Fibroblast of the conjunctiva (primary cell): ENCODE measurements around the gene C5orf63.
A peak's percentile ranks its signal among the peaks of the same experiment; 100 is the strongest.
"Not testable (repeated sequence)": the region's sequence is repeated elsewhere in the genome, so short reads cannot be mapped to it uniquely, and the experiment has no call there.

ENCODE experiments used
- DNase-seq: peaks from one replicate; pipeline ENCODE4 v3.0.0-alpha.2; 2010; ENCODE audit warnings: low read depth

C5orf63 gene

DNA sequence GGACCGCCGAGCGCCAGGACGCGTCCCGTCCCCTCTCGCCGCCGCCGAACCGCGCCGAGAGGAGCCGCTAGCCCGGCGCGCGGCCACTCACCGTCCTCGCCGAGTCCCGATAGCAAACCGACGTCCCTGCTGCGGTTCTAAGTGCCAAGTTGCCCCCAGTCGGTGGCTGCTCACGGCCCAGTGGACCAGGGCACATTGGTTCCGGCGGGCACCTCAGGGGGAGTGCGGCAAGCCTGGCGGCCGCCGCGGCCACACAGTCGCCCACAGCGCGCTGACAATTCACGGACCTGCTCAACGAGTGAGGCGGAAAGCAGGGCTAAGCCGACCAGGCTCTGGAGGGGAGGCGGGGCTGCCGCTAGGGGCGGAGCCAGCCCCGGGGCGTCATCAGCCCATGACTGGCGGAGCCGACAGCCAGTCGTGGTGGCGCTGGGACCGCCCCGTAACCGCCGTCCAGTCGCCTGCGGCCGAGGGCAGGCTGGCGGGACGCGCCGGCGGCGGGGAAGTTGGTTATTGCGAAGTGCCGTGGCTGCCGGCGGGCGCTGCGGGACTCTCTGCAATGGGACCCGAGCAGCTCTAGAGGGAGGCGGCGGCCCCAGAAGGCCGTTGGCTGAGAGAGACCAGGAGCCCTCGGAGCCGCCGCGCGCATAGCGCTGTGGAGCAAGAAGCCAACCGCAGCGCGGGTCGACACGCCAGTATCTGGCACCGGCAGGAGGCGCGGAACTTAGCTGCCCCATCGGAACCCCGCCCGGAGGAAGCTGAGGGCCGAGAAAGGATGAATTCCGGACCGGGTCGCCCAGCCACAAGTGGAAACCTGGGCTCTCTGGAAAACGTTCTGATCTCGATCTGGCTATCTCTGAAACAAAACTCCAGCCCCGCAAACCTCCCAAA, 42.8 kb downstream of the C5orf63 start, which contains the start of gene MARCHF3:
Gene MARCHF3 (minus strand): TSS at position 300 of the 888 bp plus-strand sequence. CDS start 112,387 bp downstream, outside the sequence.
- peak; percentile 91 for DNase-seq

DNA sequence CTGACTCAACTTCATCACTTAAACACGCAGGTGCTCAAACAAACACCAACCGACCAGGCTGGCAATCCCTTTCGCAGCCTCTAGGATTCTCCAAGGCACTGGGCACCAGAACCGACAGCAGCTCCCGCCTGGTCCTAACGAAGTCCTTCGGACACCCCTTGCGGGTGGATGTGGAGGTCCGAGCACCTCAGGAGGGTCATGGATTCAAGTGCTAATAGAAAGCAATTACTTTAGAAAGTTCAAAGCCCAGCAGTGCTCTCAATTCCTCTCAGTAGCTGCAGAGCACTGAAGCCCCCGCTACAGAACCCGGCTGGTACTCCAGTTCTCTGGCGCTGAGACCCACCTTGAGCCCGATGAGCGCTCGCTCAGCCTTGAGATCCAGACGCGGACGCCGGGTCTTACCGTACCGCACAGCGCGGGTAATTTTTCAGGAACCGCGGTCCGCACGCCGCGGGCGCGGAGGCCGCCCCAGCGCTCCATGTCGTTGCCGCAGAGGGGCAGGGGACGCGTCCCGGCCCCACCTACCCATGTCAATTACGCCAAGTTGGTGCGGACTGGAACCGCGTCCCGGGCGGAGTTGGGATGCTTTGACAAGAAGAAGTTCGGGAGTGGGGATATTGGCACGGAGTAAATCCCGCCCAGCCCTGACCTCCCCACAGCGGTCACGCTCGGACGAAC, 43.6 kb downstream of the C5orf63 start:
- peak; percentile 42 for DNase-seq

- no peak for DNase-seq
These were observed 44.4 kb downstream of the C5orf63 start for GRCh38 chr5:127028822-127029457.

GRCh38 chr5:127027539-127027938, 45.8 kb downstream of the C5orf63 start:
- no peak for DNase-seq

DNA sequence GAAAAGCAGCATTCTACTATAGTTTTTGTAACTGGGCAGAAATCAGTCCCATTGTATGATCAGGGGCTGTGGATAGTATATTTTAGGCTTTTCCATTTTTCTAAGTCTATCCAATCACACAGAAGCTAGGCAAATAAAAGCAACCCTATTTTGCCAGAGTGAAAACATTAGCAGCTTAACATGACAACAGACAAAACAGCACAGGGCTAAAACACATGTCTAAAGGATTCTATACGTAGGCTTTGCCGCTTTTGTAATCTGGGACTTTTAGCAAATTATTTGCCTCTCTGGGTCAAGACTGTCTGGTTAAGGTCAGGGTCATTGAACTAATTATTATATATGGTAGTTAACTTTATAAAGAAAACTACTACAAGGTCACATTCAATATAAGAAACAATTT, 47.1 kb downstream of the C5orf63 start:
- no peak for DNase-seq

DNA sequence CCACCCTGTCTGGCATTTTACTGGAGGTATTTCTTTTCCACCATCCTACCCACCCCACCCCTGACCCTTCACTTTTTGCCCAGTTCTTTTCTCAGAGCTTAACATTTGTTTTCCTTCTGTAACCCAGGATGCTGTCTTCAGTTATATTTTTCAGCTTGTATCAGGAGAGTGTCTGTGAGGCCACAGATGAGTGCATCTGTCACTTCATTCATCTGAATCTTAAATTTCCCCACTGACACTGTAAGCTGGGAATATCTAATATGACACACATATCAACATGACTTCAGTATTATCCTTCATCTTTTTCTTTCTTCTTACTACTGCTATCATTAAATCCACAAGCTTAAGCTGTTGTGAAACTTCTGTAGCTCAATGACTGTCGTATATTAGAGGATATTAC, 47.8 kb downstream of the C5orf63 start:
- DNase-seq: no peak

DNA sequence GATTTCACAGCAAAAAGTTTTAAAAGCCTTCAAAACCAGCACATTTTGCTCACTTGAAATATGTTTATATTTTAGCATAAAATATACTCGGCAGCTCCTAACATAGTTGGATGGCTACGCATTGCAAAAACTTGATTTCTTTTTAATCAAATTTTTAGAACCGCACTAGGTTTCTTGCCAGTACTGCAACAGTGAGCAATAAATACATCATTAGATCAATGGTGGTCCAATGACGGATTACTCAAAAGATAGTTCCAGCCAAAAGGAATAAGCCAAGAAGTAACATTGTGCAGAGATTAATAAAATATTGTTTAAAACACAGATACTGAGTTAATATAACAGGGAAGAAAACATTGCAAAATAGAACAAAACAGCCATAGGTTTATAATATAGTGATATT, 48.5 kb downstream of the C5orf63 start:
- no peak for DNase-seq

DNA sequence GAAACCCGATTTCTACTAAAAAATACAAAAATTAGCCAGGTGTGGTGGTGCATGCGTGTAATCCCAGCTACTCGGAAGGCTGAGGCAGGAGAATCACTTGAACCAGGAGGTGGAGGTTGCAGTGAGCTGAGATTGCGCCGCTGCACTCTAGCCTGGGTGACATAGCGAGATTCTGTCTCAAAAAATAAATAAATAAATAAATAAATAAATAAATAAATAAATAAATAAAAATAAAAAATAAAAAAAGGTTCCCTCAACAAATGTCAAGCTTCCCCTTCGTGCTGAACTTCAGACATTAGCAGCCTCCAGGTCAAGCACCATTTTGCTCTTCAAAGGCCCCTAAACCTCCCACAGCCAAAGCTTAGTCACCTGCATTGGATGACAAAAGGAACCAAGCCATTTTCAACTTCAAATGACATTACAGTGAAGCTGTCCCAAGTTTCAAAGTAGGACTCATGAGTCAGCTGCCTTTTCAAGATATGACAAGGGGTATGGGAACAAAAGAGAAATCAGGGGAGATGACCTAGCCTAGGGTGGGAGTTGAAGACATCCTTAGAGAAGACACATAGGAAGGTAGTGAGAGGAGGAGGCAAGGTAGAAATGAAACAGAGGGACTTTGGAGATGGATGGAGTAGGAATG, 49.6 kb downstream of the C5orf63 start:
- not testable (repeated sequence) for DNase-seq

DNA sequence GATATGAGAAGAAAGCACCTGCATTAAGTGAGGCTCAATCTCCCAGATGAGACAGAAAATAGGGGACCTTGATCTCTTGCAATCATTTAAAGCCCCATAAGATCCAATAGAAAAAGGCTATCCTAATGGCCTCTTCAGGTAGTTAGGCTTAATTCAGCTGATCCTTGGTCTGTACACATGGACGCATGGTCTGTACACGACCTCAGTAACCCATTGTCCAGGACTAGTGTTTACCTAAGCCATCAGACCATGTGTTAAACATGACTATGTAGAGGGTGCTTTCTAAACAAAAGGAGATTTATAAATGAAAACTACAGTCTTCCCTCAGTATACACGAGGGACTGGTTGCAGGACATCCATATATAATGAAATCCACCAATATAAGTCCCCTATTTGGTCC, 50.5 kb downstream of the C5orf63 start:
- no peak for DNase-seq

DNA sequence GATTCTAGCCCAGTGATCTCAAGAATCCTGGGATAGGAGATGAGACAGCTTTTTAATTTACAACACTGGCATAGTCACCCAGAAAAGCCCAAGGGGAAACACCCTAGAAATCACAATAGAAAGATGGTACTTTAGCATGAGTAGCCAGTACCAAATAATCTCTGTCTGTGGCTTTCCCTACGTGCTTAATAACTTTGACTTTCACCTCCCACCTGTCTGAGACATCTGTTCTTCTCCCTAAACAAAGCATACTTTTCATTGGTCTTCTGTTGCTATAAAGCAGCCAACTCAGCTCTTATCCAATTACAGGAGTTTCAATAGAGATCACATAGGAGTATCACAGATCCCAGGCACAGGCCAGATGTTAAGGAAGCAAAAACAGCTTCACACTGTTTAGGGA, 53.4 kb downstream of the C5orf63 start:
- no peak for DNase-seq

- DNase-seq: not testable (repeated sequence)
These were observed 56.6 kb downstream of the C5orf63 start for GRCh38 chr5:127016722-127017121.

DNA sequence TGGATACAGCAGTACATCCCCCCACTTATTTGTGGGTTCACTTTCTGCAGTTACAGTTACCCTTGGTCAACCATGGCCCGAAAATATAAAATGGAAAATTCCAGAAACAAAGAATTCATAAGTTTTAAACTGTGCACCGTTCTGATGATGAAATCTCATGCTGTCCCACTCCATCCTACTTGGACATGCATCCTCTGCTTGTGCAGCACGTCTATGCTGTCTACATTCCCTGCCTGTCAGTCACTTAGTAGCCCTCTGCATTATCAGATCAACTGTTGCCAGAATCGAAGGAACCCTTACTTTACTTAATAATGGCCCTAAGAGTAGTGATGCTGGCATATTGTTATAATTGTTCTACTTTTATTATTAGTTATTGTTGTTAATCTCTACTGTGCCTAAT, 57.6 kb downstream of the C5orf63 start:
- DNase-seq: no peak

- DNase-seq: no peak
These were observed 58.7 kb downstream of the C5orf63 start for GRCh38 chr5:127014573-127014972.

- no peak for DNase-seq
These were observed 59.9 kb downstream of the C5orf63 start for GRCh38 chr5:127013407-127013806.

DNA sequence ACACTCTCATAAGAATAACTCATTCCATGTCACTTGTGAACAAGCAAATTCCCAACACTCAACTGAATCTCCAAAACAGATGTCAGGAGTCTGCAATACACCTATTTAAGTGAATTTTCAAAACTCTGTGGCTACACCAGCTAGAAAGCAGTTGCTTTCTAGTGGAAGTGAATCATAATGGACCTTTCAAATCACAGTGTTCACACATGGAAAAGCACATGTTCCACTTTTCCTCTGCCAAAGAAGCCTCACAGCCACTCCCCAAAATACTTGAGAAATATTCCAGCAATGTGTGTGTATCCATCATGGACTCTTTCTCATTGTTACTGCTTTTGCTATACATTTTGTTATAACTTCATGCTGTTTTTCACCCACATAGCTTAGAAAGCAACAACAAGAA, 60.4 kb downstream of the C5orf63 start:
- DNase-seq: peak; percentile 31

- no peak for DNase-seq
These were observed 61.2 kb downstream of the C5orf63 start for GRCh38 chr5:127011961-127012644.

GRCh38 chr5:127011153-127011552, 62.1 kb downstream of the C5orf63 start:
- peak; percentile 67 for DNase-seq

- DNase-seq: no peak
These were observed 62.9 kb downstream of the C5orf63 start for GRCh38 chr5:127010362-127010761.

- no peak for DNase-seq
These were observed 63.5 kb downstream of the C5orf63 start for GRCh38 chr5:127009784-127010183.

DNA sequence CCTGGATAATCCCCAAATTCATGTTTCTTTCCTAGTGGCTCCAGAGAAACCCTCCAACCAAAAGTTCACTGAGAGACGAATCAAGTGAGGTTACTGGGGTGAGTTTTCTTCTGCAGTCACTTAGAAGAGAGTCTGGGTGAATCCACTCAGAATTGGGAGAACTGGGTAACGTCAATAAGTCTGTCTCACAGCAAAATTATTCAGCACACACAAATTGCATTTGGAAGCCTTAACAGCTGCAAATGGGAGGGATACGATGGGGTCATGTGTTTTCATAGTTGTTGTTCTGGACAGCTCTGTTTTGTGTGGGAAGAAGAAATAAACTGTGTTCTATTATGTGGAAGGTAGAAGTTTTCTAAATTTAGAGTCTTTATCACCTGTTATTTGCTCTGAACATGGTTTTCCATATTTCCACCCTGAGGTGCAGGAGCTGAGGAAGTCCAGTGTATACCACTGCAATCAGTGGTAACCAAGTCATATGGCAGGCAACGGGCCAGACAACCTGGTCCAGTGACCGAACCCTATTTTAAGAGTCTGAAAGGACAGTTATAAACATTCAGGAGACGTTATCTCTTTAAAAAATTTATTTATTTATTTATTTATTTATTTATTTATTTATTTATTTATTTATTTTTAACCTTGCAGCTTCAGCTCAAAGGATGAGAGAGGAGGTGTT, 64.9 kb downstream of the C5orf63 start:
- DNase-seq: no peak

DNA sequence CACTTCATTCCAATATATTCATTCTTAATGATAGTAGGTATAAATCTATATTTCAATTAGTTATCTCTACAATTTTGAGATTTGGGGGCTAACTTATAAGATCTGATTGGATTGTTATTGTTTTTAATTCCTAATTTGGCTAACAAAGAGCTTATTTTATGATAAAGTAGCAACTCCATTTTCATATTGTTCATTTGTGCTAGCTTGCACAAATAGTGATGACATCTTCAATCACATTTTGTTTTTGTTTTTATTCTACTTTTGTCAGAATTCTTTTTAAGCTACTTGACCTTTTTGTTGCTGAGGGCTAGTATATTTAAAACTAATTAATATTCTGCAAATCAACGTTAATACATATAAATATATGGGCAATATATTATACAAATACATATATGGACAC, 65.8 kb downstream of the C5orf63 start:
- no peak for DNase-seq
